Measurements from ENCODE around the gene TGOLN2.
"Not testable (repeated sequence)": the region's sequence is repeated elsewhere in the genome, so short reads cannot be mapped to it uniquely, and the experiment has no call there.

The TGOLN2 gene

GRCh38 chr2:85327822-85328617, at the start of gene TGOLN2:
Gene TGOLN2, minus strand, starts transcription at chr2:85327989. Its CDS starts 27 bp downstream, at chr2:85327962.
- peak; percentile 87 to 92 for DNase-seq (ENCODE audit: low read depth in 1 of 2, low spot score in 1 of 2)

- DNase-seq (ENCODE audit: low read depth in 1 of 2, low spot score in 1 of 2) = no peak
These were observed 49.3 kb upstream of the TGOLN2 start for GRCh38 chr2:85377083-85377482.

GRCh38 chr2:85376291-85377065, 48.7 kb upstream of the TGOLN2 start:
- DNase-seq (ENCODE audit: low read depth in 1 of 2, low spot score in 1 of 2) = no peak

DNA sequence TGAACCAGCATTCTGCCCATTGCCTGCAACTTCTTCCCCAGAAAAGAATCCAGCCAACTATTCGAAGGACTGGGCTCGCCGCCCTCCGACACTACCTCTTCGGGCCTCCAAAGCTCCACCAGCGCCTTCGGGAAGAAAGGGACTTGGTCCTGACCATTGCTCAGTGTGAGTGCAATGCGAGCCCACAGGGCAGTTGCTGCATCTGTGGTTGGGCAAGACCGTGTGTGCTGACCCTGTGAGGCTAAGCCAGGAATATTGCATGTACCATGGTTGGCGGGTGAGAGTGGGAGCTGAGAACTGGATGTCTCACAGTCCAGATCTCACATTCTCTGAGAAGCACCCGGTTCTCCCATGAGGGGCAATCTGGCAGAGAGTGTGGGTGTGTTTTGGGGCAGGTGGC, 43.3 kb upstream of the TGOLN2 start:
- DNase-seq (ENCODE audit: low read depth in 1 of 2, low spot score in 1 of 2) = no peak

- DNase-seq (ENCODE audit: low read depth in 1 of 2, low spot score in 1 of 2) = no peak
These were observed 41.7 kb upstream of the TGOLN2 start for GRCh38 chr2:85369500-85369899.

GRCh38 chr2:85368921-85369320, 41.1 kb upstream of the TGOLN2 start:
- DNase-seq (ENCODE audit: low read depth in 1 of 2, low spot score in 1 of 2) = no peak

DNA sequence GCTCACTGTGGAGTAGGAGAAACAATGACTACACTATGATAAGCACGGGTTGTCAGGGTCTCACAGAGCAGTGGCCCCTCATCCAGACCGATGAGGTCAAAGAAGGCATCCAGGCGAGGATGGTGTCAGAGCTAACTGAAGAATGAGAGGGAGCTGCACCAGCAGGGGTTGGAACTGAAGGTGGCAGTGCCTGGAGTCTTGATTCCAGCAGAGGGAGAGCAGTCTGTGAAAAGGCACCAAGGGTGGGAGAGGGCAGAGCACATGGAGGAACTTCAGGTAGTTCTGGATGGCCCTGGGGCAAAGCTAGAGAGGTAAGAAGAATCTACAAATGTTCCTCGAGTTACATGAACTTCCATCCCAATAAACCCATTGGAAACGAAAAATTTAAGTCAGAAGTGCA, 39.4 kb upstream of the TGOLN2 start:
- no peak for DNase-seq (ENCODE audit: low read depth in 1 of 2, low spot score in 1 of 2)

- DNase-seq (ENCODE audit: low read depth in 1 of 2, low spot score in 1 of 2) = not testable (repeated sequence)
These were observed 35.0 kb upstream of the TGOLN2 start for GRCh38 chr2:85362653-85363387.

- no peak for DNase-seq (ENCODE audit: low read depth in 1 of 2, low spot score in 1 of 2)
These were observed 29.9 kb upstream of the TGOLN2 start for GRCh38 chr2:85357736-85358135.

GRCh38 chr2:85356186-85356585, 28.4 kb upstream of the TGOLN2 start:
- no peak for DNase-seq (ENCODE audit: low read depth in 1 of 2, low spot score in 1 of 2)

GRCh38 chr2:85355521-85355920, 27.7 kb upstream of the TGOLN2 start:
- no peak for DNase-seq (ENCODE audit: low read depth in 1 of 2, low spot score in 1 of 2)

- no peak for DNase-seq (ENCODE audit: low read depth in 1 of 2, low spot score in 1 of 2)
These were observed 27.3 kb upstream of the TGOLN2 start for GRCh38 chr2:85355073-85355410.

GRCh38 chr2:85354286-85355072, 26.7 kb upstream of the TGOLN2 start, which contains the start of the genes ELMOD3 and RETSAT:
Gene ELMOD3, plus strand, starts transcription at chr2:85354769. Its CDS starts 2,430 bp downstream, at chr2:85357199.
Gene RETSAT, minus strand, starts transcription at chr2:85354528. Its CDS starts 21 bp downstream, at chr2:85354507.
- DNase-seq (ENCODE audit: low read depth in 1 of 2, low spot score in 1 of 2) = peak; percentile 80 to 88

- DNase-seq (ENCODE audit: low read depth in 1 of 2, low spot score in 1 of 2) = no peak
These were observed 26.1 kb upstream of the TGOLN2 start for GRCh38 chr2:85353876-85354285.

- no peak for DNase-seq (ENCODE audit: low read depth in 1 of 2, low spot score in 1 of 2)
These were observed 19.8 kb upstream of the TGOLN2 start for GRCh38 chr2:85347599-85347998.

DNA sequence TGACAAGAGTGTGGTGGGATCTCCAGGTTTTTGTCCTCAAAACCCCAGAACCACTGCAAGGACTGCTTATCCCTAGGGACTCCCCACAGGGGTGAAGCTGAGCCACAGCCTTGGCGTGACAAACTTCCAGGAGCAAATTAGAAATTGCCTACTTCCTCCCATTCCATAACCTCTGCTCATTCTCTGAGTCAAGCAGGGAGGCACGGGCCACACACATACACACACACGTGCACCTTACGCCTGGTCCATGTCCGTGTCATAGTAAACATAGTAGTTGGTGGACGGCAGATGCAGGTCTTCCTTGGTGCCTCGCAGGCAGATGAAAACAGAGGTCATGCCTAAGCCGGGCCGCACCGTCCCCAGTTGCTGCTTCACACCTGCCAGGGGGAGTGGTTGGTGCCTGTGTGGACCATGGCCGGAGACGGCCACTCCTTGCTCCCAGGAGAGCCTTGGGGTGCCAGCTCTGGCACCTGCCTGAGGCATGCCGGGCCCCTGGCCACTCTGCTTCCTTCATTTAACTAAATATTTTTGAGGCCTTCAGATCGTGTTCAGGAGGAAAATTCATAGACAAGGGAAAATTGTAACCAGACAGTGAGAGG, 16.7 kb upstream of the TGOLN2 start:
- DNase-seq (ENCODE audit: low read depth in 1 of 2, low spot score in 1 of 2) = no peak

DNA sequence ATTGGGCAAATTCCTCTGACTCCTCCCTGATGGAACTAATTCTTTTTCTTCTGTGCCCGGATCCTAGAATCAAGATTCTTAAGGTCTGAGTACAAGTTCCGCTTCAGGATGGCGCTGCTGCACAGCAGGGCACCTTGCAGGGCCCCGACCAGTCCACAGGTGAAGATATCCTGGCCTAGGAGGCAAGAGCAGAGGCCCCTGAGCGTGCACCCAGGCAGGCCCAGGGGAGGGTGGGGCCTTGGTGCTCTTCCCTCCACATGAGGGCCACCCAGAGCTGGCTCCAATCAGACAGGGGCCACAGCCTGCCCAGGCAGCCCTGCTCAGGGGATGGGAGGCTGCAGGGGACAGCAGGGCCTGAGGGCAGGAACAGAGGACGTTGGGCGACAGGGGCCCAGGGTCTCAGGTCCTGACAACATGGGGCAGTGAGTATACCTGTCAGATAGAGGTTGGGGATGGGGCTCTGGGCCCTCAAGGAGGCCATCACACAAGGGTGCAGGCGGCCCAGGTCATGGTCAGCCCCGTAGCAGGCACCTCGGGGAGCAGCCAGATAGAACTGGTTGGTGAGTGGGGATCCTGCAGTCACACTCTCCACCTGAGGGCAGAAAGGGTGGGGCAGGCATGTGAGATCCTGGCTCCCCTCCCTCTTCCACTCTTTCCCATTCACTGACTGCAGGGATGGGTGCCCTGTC, 15.6 kb upstream of the TGOLN2 start:
- not testable (repeated sequence) for DNase-seq (ENCODE audit: low read depth in 1 of 2, low spot score in 1 of 2)

- no peak for DNase-seq (ENCODE audit: low read depth in 1 of 2, low spot score in 1 of 2)
These were observed 14.4 kb upstream of the TGOLN2 start for GRCh38 chr2:85342156-85342555.

GRCh38 chr2:85341269-85342029, 13.7 kb upstream of the TGOLN2 start:
- no peak for DNase-seq (ENCODE audit: low read depth in 1 of 2, low spot score in 1 of 2)
